ENCODE results near the gene DCDC1.

The DCDC1 gene

DNA sequence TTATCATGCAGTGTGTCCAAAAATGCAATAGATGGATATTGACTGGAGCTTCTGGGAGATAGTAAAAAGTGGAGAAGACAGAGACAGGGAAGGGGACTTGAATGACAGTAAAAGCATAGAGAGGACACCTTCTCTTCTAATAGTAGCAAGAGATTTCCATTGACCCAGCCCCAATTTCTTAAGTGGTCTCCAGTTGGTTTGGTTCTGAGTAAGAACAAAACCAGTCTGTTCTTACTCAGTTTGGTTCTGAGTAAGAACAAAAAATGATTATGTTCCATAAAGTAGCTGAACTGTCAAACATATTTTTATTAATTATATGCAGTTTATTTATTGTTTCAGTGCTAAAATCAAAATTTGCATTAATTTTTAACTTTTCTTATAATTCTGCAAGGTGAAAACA, 466.6 kb downstream of the DCDC1 start:
- TF ChIP-seq TAF1 (IDR thresholded peaks at IDR 0.05; ENCODE audit: borderline replicate concordance, insufficient read depth, low read length): no peak
- TF ChIP-seq SIN3A (IDR thresholded peaks at IDR 0.05; ENCODE audit: borderline replicate concordance, insufficient read depth, low read length): no peak
- TF ChIP-seq, protein P1, sequence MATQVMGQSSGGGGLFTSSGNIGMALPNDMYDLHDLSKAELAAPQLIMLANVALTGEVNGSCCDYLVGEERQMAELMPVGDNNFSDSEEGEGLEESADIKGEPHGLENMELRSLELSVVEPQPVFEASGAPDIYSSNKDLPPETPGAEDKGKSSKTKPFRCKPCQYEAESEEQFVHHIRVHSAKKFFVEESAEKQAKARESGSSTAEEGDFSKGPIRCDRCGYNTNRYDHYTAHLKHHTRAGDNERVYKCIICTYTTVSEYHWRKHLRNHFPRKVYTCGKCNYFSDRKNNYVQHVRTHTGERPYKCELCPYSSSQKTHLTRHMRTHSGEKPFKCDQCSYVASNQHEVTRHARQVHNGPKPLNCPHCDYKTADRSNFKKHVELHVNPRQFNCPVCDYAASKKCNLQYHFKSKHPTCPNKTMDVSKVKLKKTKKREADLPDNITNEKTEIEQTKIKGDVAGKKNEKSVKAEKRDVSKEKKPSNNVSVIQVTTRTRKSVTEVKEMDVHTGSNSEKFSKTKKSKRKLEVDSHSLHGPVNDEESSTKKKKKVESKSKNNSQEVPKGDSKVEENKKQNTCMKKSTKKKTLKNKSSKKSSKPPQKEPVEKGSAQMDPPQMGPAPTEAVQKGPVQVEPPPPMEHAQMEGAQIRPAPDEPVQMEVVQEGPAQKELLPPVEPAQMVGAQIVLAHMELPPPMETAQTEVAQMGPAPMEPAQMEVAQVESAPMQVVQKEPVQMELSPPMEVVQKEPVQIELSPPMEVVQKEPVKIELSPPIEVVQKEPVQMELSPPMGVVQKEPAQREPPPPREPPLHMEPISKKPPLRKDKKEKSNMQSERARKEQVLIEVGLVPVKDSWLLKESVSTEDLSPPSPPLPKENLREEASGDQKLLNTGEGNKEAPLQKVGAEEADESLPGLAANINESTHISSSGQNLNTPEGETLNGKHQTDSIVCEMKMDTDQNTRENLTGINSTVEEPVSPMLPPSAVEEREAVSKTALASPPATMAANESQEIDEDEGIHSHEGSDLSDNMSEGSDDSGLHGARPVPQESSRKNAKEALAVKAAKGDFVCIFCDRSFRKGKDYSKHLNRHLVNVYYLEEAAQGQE (IDR thresholded peaks at IDR 0.05; ENCODE audit: insufficient read depth in 1 of 2, low read depth in 2 of 2, low read length in 2 of 2): no peak
- no peak for TF ChIP-seq FOXP2 (optimal IDR thresholded peaks at IDR 0.05; ENCODE audit: borderline replicate concordance, extremely low read depth, extremely low read length, insufficient read depth)

DNA sequence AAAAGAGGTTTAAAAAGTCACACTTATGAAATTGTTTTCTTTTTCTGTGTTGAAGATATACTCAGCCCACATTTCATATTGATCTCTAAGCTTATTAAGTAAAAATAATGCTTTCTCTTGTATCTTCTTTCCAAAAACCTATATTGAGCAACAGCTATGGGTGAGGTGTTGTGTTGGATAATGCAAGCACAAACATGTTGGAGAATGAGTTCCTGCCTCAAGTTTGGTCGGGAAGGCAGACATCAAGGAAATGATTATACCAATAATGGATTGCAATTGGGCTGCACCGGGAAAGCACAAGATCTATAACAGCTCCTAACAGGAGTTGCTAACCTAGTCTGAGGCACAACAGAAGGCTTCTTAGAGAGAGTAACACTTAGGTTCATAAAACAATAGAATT, 474.5 kb downstream of the DCDC1 start:
- TF ChIP-seq FOXP2 (optimal IDR thresholded peaks at IDR 0.05; ENCODE audit: borderline replicate concordance, extremely low read depth, extremely low read length, insufficient read depth) (no peak), TAF1 (IDR thresholded peaks at IDR 0.05; ENCODE audit: borderline replicate concordance, insufficient read depth, low read length) (no peak)

DNA sequence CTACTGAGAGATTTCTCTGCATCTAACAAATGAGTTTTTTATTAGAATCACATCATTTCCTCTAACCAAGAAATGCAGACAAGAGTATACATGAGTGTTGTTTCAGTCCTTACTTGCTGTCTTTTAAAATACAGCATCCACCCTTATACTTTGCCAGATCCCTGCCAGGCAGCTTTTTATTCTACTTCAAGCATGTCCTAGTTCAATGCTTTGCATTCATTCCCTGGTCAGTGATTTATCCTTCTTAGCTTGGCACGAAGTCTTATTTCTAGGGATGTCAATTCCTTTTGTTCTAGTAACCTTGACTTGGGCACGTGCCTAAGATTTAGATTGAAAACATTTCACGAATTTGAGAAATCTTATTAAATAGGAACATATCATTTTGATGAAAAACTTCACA, 476.2 kb downstream of the DCDC1 start:
- TF ChIP-seq, protein P1 (IDR thresholded peaks at IDR 0.05; ENCODE audit: insufficient read depth in 1 of 2, low read depth in 2 of 2, low read length in 2 of 2): no peak
- TF ChIP-seq FOXP2 (optimal IDR thresholded peaks at IDR 0.05; ENCODE audit: borderline replicate concordance, extremely low read depth, extremely low read length, insufficient read depth): no peak
- no peak for TF ChIP-seq TAF1 (IDR thresholded peaks at IDR 0.05; ENCODE audit: borderline replicate concordance, insufficient read depth, low read length)
- TF ChIP-seq SIN3A (IDR thresholded peaks at IDR 0.05; ENCODE audit: borderline replicate concordance, insufficient read depth, low read length): no peak
- no peak for TF ChIP-seq POLR2AphosphoS5 (IDR thresholded peaks at IDR 0.05; ENCODE audit: low read depth, low read length)

DNA sequence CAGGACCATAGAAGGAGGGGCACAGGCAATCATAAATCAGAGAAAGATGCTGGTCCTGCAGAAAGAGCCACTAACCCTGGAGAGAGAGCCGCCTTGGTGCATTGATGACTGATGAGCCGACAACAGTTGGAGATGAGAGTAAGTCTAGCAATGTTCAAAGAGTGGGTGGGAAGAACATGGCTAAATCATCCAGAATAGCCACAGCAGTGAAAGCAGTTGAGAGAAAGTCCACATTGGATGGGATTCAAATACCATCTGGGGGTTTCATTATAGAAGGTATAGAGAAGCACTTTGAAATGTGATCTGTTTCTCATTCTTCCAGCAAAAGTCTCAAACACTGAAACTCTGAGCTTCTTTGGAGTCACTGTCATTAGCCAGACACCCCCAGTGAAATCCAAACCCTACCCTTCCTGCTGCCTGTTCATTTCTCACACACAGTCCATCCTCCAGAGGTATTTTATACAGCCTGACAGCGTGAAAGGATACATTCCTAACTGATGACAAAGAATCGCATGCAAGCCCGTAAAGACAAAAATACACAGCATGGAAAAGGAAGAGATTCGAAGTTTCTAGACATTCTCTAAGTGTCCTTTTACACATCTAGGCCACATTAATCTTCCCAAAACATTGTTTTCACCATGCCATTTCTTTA, 480.3 kb downstream of the DCDC1 start:
- TF ChIP-seq SIN3A (IDR thresholded peaks at IDR 0.05; ENCODE audit: borderline replicate concordance, insufficient read depth, low read length) (no peak), FOXP2 (optimal IDR thresholded peaks at IDR 0.05; ENCODE audit: borderline replicate concordance, extremely low read depth, extremely low read length, insufficient read depth) (no peak), TAF1 (IDR thresholded peaks at IDR 0.05; ENCODE audit: borderline replicate concordance, insufficient read depth, low read length) (no peak), POLR2AphosphoS5 (IDR thresholded peaks at IDR 0.05; ENCODE audit: low read depth, low read length) (no peak)
- TF ChIP-seq, protein P1 (IDR thresholded peaks at IDR 0.05; ENCODE audit: insufficient read depth in 1 of 2, low read depth in 2 of 2, low read length in 2 of 2): no peak

DNA sequence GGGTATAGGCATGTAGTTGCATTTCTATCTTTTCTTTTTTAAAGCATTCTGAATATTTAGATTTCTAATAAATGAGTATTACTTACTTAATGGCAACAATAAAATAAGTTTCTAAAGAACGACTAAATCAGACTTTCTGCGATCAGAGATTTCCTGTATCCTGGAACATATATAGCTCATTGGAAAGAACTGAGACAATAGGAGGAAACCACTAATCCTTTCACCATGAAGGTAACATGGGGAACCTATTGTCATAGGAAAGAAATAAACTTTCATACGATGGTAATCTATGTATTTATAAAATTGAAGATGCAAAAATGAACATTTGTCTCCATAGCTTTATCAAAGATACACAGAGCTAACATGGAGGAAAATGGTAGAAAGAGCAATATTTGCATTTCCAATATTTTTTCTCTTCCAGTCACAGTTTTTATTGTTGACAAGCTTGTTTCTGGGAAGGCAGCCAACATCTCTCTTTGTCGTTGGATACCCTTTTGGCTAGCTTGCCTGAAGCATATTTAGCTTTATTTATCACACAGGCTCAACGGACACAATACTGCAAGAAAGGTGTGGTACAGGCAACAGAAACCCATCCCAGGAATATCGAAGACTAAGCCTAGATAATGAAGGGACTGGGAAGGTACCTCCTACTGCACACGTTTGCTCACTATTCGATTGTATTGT, 490.1 kb downstream of the DCDC1 start:
- TF ChIP-seq TAF1 (IDR thresholded peaks at IDR 0.05; ENCODE audit: borderline replicate concordance, insufficient read depth, low read length) (no peak), POLR2AphosphoS5 (IDR thresholded peaks at IDR 0.05; ENCODE audit: low read depth, low read length) (no peak), FOXP2 (optimal IDR thresholded peaks at IDR 0.05; ENCODE audit: borderline replicate concordance, extremely low read depth, extremely low read length, insufficient read depth) (no peak), SIN3A (IDR thresholded peaks at IDR 0.05; ENCODE audit: borderline replicate concordance, insufficient read depth, low read length) (no peak)
- TF ChIP-seq, protein P1 (IDR thresholded peaks at IDR 0.05; ENCODE audit: insufficient read depth in 1 of 2, low read depth in 2 of 2, low read length in 2 of 2): no peak

Data from PFSK-1 (cell line).